ENCODE data around the gene ARHGAP42.

DNA sequence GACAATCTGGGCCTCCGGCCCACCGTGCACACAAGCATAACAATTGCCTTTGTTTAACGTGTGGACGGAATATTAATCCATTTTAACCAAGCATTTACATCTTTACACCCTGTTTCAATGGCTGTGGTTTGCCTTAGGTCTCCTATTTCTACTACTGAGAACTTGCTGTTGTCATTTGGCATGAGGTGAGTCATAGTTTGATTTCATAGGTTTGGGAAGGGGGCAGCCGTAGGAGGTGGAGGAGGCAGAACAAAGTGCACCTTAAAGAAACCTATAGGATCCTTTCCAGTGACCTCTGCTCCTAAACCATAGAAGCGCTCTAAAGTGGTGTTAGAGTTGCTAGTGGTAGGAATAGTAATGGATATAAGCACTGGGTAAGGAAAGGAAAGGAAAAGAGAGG, 59.4 kb downstream of the ARHGAP42 start:
- no peak for TF ChIP-seq POLR2AphosphoS5 (IDR thresholded peaks at IDR 0.05)
- TF ChIP-seq, protein P1, sequence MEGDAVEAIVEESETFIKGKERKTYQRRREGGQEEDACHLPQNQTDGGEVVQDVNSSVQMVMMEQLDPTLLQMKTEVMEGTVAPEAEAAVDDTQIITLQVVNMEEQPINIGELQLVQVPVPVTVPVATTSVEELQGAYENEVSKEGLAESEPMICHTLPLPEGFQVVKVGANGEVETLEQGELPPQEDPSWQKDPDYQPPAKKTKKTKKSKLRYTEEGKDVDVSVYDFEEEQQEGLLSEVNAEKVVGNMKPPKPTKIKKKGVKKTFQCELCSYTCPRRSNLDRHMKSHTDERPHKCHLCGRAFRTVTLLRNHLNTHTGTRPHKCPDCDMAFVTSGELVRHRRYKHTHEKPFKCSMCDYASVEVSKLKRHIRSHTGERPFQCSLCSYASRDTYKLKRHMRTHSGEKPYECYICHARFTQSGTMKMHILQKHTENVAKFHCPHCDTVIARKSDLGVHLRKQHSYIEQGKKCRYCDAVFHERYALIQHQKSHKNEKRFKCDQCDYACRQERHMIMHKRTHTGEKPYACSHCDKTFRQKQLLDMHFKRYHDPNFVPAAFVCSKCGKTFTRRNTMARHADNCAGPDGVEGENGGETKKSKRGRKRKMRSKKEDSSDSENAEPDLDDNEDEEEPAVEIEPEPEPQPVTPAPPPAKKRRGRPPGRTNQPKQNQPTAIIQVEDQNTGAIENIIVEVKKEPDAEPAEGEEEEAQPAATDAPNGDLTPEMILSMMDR (IDR thresholded peaks at IDR 0.05) = no peak
